GM21619 (cell line): ENCODE measurements around the gene PCSK2.

Experiments
- ATAC-seq: cut with Tn5 transposase; IDR thresholded peaks from one replicate; pipeline ENCODE4 v1.9.1; 2021; ENCODE audit not compliant: unreplicated experiment

The PCSK2 gene

GRCh38 chr20:17502105-17502504, 275.3 kb downstream of the PCSK2 start:
- ATAC-seq, result no peak

GRCh38 chr20:17503301-17504065, 276.6 kb downstream of the PCSK2 start:
- ATAC-seq, result no peak

- ATAC-seq, result peak; percentile 25
Measured at GRCh38 chr20:17504066-17504897, 277.4 kb downstream of the PCSK2 start.

GRCh38 chr20:17504898-17505635, 278.2 kb downstream of the PCSK2 start:
- ATAC-seq, result peak; percentile 66

- ATAC-seq, result peak; percentile 6
Measured at GRCh38 chr20:17505636-17506517, 279.0 kb downstream of the PCSK2 start.

- ATAC-seq, result no peak
Measured at GRCh38 chr20:17507032-17507431, 280.2 kb downstream of the PCSK2 start.

GRCh38 chr20:17507531-17507930, 280.7 kb downstream of the PCSK2 start:
- no peak for ATAC-seq

GRCh38 chr20:17508756-17509155, 281.9 kb downstream of the PCSK2 start:
- ATAC-seq, result no peak

- ATAC-seq, result no peak
Measured at GRCh38 chr20:17510548-17510947, 283.7 kb downstream of the PCSK2 start.

- ATAC-seq, result no peak
Measured at GRCh38 chr20:17511401-17511800, 284.6 kb downstream of the PCSK2 start.

- no peak for ATAC-seq
Measured at GRCh38 chr20:17513939-17514338, 287.1 kb downstream of the PCSK2 start.

- ATAC-seq, result no peak
Measured at GRCh38 chr20:17515053-17515452, 288.2 kb downstream of the PCSK2 start.

GRCh38 chr20:17518339-17519052, 291.7 kb downstream of the PCSK2 start:
- ATAC-seq, result no peak

GRCh38 chr20:17519606-17520285, 292.9 kb downstream of the PCSK2 start:
- ATAC-seq, result no peak

GRCh38 chr20:17520583-17520982, 293.7 kb downstream of the PCSK2 start:
- no peak for ATAC-seq

GRCh38 chr20:17522528-17522927, 295.7 kb downstream of the PCSK2 start:
- ATAC-seq, result no peak

- ATAC-seq, result no peak
Measured at GRCh38 chr20:17523326-17523725, 296.5 kb downstream of the PCSK2 start.

GRCh38 chr20:17524560-17524959, 297.7 kb downstream of the PCSK2 start:
- ATAC-seq, result no peak

GRCh38 chr20:17525132-17525531, 298.3 kb downstream of the PCSK2 start:
- ATAC-seq, result no peak
